Suprapubic skin (tissue), 4 donors: ENCODE results near the gene CHRNA9.
A peak's percentile ranks its signal among the peaks of the same experiment; 100 is the strongest.

Experiments used
- CTCF ChIP-seq, 2 donors: fragments of 200-600 bp in 1 of 2; fragments of 450-650 bp in 1 of 2; sonication (generic) in 1 of 2; IDR thresholded peaks; one replicate each; pipeline ENCODE4 v1.5.1; 2016 to 2019; ENCODE audit warnings: antibody characterized with exemption in 2 of 2, mild to moderate bottlenecking in 1 of 2, moderate library complexity in 1 of 2
- EP300 ChIP-seq: sonication (generic); formaldehyde crosslinking; IDR thresholded peaks from one replicate; pipeline ENCODE4 v1.6.1; 2017; ENCODE audit warnings: antibody characterized with exemption
- POLR2A ChIP-seq, 2 donors: fragments of 450-650 bp; IDR thresholded peaks; one replicate each; pipeline ENCODE4 v1.6.1; 2017; ENCODE audit warnings: antibody characterized with exemption in 2 of 2, mild to moderate bottlenecking in 2 of 2, moderate library complexity in 2 of 2
- POLR2AphosphoS5 ChIP-seq, 3 donors: sonication (generic); formaldehyde crosslinking; IDR thresholded peaks; one replicate each; pipeline ENCODE4 v1.6.1; 2017; ENCODE audit warnings: antibody characterized with exemption in 3 of 3

- TF ChIP-seq POLR2AphosphoS5 (IDR thresholded peaks at IDR 0.05): no peak
- peak; percentile 64 to 82 for TF ChIP-seq CTCF (IDR thresholded peaks at IDR 0.05)
- no peak for TF ChIP-seq EP300
- TF ChIP-seq POLR2A (IDR thresholded peaks at IDR 0.05): no peak
These were observed 9.6 kb upstream of the CHRNA9 start for GRCh38 chr4:40325406-40326019.
